Stimulated activated CD8-positive, alpha-beta memory T cell treated with anti-CD3 and anti-CD28 coated beads, Interleukin-2, amount 100 ng/mL, for 1 hour (primary cell): ENCODE measurements around the gene NFXL1.
"Not testable (repeated sequence)": the region's sequence is repeated elsewhere in the genome, so short reads cannot be mapped to it uniquely, and the experiment has no call there.

Experiments
- DNase-seq, 2 donors: peaks; one replicate each; pipeline ENCODE4 v3.0.0-alpha.2; 2020; ENCODE audit warnings: low read depth in 2 of 2

Gene NFXL1

GRCh38 chr4:47914220-47914925 lies at the start of gene NFXL1:
TSS of gene NFXL1 (minus strand) at chr4:47914583. CDS start at chr4:47914203, 380 bp downstream.
- peak; percentile 90 for DNase-seq

GRCh38 chr4:47954677-47955076 lies 40.3 kb upstream of the NFXL1 start:
- DNase-seq = no peak

GRCh38 chr4:47954245-47954644 lies 39.9 kb upstream of the NFXL1 start:
- DNase-seq = no peak

GRCh38 chr4:47945930-47946726 lies 31.7 kb upstream of the NFXL1 start:
- no peak for DNase-seq

DNA sequence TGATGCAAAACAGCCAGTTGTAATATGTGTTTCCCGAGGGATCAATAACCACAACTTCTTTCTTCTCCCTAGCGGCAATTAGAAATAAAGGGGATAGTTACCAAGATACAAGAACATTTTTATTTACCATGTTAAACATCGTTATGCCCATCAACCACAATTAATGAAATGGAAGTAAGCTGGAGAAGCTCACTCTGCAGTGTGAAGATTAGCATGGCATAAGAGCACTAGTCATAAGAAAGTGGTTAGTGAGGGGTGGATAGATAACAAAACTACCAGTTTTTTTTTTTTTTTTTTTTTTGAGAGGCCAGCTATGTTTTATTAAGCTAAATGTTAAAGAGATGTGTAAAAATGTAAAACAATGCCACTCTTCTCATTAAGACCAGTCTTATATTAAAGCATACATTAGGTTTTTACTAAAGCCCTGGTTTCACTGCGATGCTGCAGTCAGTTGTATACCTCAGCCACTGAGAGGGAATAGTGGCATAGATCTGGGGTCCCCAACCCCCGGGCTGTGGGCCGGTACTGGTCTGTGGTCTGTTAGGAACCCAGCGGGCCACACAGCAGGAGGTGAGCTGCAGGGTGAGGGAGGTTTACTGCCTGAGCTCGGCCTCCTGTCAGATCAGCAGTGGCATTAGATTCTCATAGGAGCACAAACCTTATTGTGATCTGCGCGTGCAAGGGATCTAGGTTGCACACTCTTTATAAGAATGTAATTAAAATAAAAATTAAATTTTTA lies 27.9 kb upstream of the NFXL1 start:
- DNase-seq = no peak

DNA sequence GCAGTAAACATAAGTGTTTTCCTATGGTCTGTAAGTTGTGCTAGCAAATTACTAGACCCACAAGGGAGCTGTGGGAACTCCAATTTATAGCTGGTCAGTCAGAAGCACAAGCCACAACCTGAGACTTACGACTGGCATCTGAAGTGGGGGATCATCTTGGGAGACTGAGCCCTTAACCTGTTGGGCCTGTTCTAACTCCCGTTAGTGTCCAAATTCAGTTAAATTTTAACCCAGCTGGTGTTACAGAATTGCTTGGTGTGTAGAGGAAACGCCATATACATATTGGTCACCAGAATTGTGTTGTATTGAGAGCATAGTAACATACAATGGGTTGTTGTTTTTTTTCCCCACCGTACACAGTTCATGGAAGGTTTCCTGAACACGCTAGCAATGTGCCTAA lies 25.1 kb upstream of the NFXL1 start:
- DNase-seq = no peak

DNA sequence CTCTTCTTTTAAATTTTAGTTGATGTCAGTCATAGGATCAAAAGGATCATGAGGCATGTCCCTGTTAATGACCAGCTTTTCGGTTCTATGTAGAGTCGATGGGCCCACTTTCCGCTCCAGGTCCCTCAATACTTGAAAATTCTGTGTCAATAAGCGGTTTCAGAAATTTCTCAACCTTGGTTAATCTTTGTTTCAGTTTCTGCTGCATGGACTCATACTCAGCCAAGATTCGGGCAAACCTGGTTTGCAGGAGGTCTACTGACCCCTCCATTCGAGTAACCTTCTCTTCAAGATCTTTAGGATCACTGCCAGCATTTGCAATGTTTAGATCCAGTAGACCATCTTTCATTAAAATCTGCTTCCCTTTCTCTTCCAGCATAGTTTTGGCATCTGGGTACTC lies 22.0 kb upstream of the NFXL1 start:
- no peak for DNase-seq

GRCh38 chr4:47933840-47934239 lies 19.5 kb upstream of the NFXL1 start:
- no peak for DNase-seq

GRCh38 chr4:47930971-47931804 lies 16.8 kb upstream of the NFXL1 start:
- no peak for DNase-seq

GRCh38 chr4:47929682-47930201 lies 15.4 kb upstream of the NFXL1 start:
- no peak for DNase-seq

DNA sequence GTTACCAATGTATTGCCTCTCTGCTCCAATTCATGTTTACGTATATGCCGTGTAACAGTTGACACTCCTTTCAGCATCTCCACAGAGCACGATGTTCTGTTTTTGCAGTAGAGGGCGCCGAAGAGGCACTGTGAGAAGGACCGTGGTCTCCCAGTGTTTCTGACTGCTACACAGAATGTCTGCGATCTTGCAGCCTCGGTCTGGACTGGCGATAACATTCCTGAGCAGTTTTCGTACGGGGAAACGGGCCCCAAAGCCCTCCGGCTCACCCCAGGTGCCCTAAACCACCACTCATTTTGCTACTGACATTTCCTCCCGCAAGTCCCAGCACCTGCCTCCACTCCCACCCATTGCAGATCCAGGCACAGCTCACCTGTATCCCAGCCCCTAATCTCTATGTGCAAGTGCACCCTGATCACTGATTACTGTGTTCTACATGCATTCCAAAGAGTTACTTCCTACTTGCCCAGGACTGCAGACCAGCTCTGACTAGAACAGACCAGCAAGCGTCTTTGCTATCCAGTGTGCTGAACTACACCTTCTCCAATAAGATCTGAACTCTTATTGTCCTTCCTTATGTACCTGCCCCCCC lies 12.4 kb upstream of the NFXL1 start:
- peak in 1 of 2 donors; percentile 17 for DNase-seq

GRCh38 chr4:47923261-47923608 lies 8.9 kb upstream of the NFXL1 start:
- not testable (repeated sequence) for DNase-seq

DNA sequence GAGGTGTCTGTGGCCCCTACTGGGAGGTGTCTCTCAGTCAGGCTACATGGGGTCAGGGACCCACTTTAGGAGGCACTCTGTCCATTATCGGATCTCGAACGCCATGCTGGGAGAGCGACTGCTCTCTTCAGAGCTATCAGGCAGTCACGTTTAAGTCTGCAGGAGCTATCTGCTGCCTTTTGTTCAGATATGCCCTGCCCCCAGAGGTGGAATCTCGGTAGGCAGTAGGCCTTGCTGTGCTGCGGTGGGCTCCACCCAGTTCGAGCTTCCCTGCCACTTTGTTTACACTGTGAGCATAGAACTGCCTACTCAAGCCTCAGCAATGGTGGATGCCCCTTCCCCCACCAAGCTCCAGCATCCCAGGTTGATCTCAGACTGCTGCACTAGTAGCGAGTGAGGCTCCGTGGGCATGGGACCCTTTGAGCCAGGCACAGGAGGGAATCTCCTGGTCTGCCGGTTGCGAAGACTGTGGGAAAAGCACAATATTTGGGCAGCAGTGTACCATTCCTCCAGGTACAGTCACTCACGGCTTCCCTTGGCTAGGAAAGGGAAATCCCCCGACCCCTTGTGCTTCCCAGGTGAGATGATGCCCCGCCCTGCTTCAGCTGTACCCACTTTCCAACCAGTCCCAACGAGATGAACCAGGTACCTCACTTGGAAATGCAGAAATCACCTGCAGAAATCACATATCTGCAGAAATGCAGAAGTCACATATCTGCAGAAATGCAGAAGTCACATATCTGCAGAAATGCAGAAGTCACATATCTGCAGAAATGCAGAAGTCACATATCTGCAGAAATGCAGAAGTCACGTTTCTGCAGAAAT lies 8.3 kb upstream of the NFXL1 start:
- not testable (repeated sequence) for DNase-seq

DNA sequence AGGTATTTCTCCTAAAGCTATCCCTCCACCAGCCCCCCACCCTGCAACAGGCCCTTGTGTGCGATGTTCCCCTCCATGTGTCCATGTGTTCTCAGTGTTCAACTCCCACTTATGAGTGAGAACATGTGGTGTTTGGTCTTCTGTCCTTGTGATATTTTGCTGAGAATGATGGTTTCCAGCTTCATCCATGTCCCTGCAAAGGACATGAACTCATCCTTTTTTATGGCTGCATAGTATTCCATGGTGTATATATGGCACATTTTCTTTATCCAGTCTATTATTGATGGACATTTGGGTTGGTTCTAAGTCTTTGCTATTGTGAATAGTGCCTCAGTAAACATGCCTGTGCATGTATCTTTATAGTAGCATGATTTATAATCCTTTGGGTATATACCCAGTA lies 2.8 kb upstream of the NFXL1 start:
- DNase-seq = not testable (repeated sequence)

DNA sequence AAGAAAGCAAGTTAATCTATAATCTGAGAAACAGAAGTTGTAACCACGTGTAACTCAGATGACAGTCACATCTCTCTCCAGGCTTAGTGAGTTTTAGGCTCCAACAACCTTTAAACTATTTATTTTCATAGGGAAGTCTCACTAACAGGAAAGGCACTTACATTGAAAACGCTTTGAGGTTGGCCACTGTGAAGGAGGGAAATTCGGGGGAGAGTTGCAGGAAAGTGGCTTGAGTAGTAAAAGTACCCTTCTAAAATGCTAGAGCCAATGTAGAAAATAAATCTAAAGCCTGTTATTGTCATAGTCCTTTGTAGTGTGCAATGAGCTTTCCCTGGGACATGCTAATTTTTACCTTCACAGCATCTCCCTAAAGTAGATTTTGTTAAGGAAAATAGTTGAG lies 995 bp upstream of the NFXL1 start:
- no peak for DNase-seq

DNA sequence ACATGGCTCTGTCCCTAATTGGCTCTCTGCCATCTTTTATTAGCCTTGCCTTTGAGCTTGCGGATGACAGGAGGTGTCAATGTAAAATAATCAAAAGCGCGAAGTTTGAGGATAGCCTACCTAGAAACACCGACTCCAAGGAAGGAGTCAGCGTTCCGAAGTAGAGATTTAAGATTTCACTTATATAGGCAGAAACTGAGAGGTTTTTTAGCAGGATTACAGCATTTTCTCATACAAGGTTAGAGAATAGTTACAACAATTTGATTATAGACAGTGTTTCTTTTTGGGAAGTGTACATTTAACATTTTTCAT lies 499 bp upstream of the NFXL1 start:
- no peak for DNase-seq

GRCh38 chr4:47913861-47914219 lies 543 bp downstream of the NFXL1 start:
- no peak for DNase-seq

DNA sequence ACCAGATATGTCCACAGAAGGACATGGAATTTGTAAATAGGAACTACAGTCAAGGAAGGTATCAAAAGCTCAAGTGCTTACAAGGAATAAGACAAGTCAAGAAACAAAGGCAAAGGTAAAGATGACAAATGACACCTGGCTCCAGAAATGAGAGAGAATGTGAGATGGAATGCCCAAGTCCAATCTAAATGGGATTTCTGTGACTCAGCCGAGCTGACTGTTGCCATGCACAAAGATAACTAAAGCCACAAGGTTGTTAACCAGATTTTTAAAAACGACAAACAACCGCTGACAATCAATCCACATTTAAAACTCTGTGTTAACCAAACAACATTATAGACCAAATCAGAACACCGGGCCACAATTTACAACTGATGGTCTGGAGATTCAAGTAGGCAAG lies 1.1 kb downstream of the NFXL1 start:
- no peak for DNase-seq

GRCh38 chr4:47907089-47907646 lies 7.2 kb downstream of the NFXL1 start:
- no peak for DNase-seq

- no peak for DNase-seq
These were observed 14.7 kb downstream of the NFXL1 start for GRCh38 chr4:47899639-47900038.
